OCI-LY1 (cell line): ENCODE measurements around the gene NELL2.

ENCODE experiments used
- H2AFZ ChIP-seq: fragments of 200-600 bp; sonication (generic), shearing (Covaris generic); 2 replicates; pipeline ENCODE4 v1.6.0; 2014; ENCODE audit warnings: antibody characterized with exemption, mild to moderate bottlenecking, low read length
- H3F3A ChIP-seq: fragments of 200-600 bp; sonication (generic), shearing (Covaris generic); 2 replicates; pipeline ENCODE4 v1.6.0; 2014; ENCODE audit warnings: mild to moderate bottlenecking, antibody characterized with exemption, low read length, moderate library complexity; ENCODE audit not compliant: insufficient read depth
- H3K27ac ChIP-seq: fragments of 200-600 bp; sonication (generic); 2 replicates; pipeline ENCODE4 v1.5.1; 2014; ENCODE audit warnings: low read length, mixed run types, mild to moderate bottlenecking, low read depth; ENCODE audit not compliant: poor library complexity, severe bottlenecking
- H3K27me3 ChIP-seq: fragments of 200-600 bp; sonication (generic); 2 replicates; pipeline ENCODE4 v1.6.0; 2014; ENCODE audit warnings: antibody characterized with exemption, mild to moderate bottlenecking, low read length, moderate library complexity; ENCODE audit not compliant: insufficient read depth
- H3K36me3 ChIP-seq: fragments of 200-600 bp; sonication (generic); 2 replicates; pipeline ENCODE4 v1.6.1; 2014; ENCODE audit warnings: mild to moderate bottlenecking, antibody characterized with exemption, low read length, moderate library complexity, mixed read lengths; ENCODE audit not compliant: insufficient read depth
- H3K4me1 ChIP-seq: fragments of 200-600 bp; sonication (generic); 2 replicates; pipeline ENCODE4 v1.5.1; 2014; ENCODE audit warnings: mild to moderate bottlenecking, low read length, moderate library complexity; ENCODE audit not compliant: insufficient read depth, severe bottlenecking
- H3K4me2 ChIP-seq: fragments of 200-600 bp; sonication (generic), shearing (Covaris generic); 2 replicates; pipeline ENCODE4 v1.6.1; 2014; ENCODE audit warnings: low read length
- H3K4me3 ChIP-seq: fragments of 200-600 bp; sonication (generic); 2 replicates; pipeline ENCODE4 v1.5.1; 2014; ENCODE audit warnings: low read length, low read depth, mild to moderate bottlenecking, mixed read lengths; ENCODE audit not compliant: poor library complexity, severe bottlenecking
- H3K79me2 ChIP-seq: fragments of 200-600 bp; shearing (Covaris generic); 2 replicates; pipeline ENCODE4 v1.6.1; 2016; ENCODE audit warnings: mixed run types, low read length, mixed read lengths; ENCODE audit not compliant: insufficient read depth
- H3K9ac ChIP-seq: fragments of 200-600 bp; sonication (generic), shearing (Covaris generic); 2 replicates; pipeline ENCODE4 v1.6.1; 2014; ENCODE audit warnings: mild to moderate bottlenecking, low read length, mixed read lengths
- H3K9me2 ChIP-seq: fragments of 200-600 bp; sonication (generic), shearing (Covaris generic); 2 replicates; pipeline ENCODE4 v1.6.1; 2014; ENCODE audit warnings: low read depth, mild to moderate bottlenecking, low read length, mixed read lengths
- H3K9me3 ChIP-seq: fragments of 200-600 bp; shearing (Covaris generic); 2 replicates; pipeline ENCODE4 v1.6.1; 2014; ENCODE audit warnings: low read length, mixed read lengths
- H4K20me1 ChIP-seq: fragments of 200-600 bp; sonication (generic), shearing (Covaris generic); 2 replicates; pipeline ENCODE4 v1.6.0; 2016; ENCODE audit warnings: mild to moderate bottlenecking, low read length; ENCODE audit not compliant: insufficient read depth
- EZH2 ChIP-seq: fragments of 200-600 bp; sonication (generic), shearing (Covaris generic); IDR thresholded peaks from 2 replicates; pipeline ENCODE4 v1.8.0; 2017; ENCODE audit warnings: borderline replicate concordance, mixed run types, mild to moderate bottlenecking, antibody characterized with exemption, low read length, moderate library complexity, mixed read lengths
- TF ChIP-seq, protein P1 (sequence below): fragments of 200-600 bp; sonication (generic), shearing (Covaris generic); IDR thresholded peaks from 2 replicates; pipeline ENCODE4 v1.5.1; 2017; ENCODE audit warnings: mild to moderate bottlenecking, antibody characterized with exemption, low read length, moderate library complexity, mixed read lengths

NELL2 gene

DNA sequence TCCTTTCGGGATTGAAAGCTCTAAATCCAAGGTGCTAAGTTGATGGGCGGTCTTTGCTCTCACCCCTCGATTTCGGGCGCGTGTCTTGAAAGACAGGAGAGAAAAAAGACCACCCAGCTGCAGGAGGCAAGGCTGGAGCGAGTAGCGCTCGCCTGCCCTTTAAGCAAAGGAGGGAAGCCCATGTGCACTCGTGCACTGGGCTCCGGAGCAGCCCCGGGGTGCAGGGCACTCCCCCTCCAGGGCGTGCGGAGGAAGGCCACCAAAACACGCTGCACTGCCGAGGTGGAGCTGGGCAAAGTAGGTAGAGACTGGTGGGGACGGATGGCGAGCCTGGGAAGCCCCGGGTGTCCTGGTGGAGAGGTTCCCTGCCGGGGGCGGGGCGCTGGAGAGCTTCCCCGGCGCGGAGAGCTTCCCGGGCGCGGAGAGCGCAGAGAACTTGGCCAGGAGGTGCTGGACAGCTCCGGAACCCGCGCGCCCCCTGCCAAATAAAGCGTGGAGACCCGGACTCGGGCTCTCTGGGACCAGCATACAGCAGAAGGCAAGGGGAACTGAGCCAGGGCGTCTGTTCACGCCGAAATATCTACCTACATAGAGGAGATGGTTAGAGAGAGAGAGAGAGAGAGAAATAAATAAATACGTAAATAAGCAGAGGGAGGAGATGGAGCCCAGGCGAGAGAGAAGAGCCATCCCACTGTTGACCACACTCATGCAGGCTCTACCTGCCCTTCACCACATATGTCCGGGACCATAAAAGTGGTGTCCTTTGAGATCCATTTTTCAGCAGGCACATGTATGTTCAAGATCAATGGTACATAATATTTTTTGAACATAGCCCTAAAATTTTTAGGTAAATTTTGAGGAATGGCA is 662 bp upstream of the NELL2 start:
- TF ChIP-seq EZH2: no peak
- TF ChIP-seq, protein P1, sequence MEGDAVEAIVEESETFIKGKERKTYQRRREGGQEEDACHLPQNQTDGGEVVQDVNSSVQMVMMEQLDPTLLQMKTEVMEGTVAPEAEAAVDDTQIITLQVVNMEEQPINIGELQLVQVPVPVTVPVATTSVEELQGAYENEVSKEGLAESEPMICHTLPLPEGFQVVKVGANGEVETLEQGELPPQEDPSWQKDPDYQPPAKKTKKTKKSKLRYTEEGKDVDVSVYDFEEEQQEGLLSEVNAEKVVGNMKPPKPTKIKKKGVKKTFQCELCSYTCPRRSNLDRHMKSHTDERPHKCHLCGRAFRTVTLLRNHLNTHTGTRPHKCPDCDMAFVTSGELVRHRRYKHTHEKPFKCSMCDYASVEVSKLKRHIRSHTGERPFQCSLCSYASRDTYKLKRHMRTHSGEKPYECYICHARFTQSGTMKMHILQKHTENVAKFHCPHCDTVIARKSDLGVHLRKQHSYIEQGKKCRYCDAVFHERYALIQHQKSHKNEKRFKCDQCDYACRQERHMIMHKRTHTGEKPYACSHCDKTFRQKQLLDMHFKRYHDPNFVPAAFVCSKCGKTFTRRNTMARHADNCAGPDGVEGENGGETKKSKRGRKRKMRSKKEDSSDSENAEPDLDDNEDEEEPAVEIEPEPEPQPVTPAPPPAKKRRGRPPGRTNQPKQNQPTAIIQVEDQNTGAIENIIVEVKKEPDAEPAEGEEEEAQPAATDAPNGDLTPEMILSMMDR: peak; percentile 15; the same call in 1 of the 2 replicates
- H3K9me3 ChIP-seq: peaks cover 12% of the 10 kb centered on the region; the same call in 1 of the 2 replicates
- H3K9ac ChIP-seq: peak overlapping the region; percentile 64; the same call in 1 of the 2 replicates
- no peak overlapping the region for H3K27ac ChIP-seq
- H3K27me3 ChIP-seq: no peaks in the 10 kb centered on the region
- H3F3A ChIP-seq: no peaks in the 10 kb centered on the region
- H3K4me1 ChIP-seq: peaks cover 23% of the 10 kb centered on the region
- H2AFZ ChIP-seq: no peak overlapping the region
- no peaks in the 10 kb centered on the region for H3K9me2 ChIP-seq
- no peaks in the 10 kb centered on the region for H3K36me3 ChIP-seq
- H3K79me2 ChIP-seq: peaks cover 11% of the 10 kb centered on the region
- no peaks in the 10 kb centered on the region for H4K20me1 ChIP-seq
- peak overlapping the region; percentile 65 for H3K4me2 ChIP-seq
- H3K4me3 ChIP-seq: peak overlapping the region; percentile 66

DNA sequence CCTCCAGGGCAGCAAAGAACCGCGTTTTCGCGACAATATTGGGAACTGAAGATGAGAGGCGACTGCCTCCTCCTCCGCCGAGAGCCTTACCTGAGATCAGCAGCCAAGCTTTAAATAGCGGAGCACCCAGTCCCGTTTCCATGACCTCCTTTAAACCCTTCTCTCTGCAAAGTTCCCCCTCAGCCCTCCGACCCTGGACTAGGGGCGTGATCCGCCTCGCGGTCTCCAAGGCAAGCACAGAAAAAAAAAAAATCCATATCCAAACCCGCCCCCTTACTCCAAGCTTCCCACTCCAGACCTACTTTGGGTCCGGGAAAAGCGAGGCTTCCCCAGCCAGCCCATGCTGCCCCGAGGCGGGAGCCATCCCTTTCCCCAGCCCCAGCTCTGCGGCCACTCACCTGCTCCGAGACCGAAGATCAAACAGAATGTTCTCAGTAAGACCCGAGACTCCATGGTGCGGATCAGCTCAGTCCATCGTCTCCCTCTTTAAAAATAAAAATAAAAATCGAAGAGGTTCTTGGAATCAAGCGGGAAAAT is 630 bp downstream of the NELL2 start:
- Histone ChIP-seq H3K4me1 (peaks cover 23% of the 10 kb centered on the region), H4K20me1 (no peaks in the 10 kb centered on the region), H3K9me2 (no peaks in the 10 kb centered on the region), H2AFZ (peak overlapping the region; percentile 51; the same call in 1 of the 2 replicates), H3K27ac (no peak overlapping the region), H3K4me3 (peak overlapping the region; percentile 66), H3F3A (no peaks in the 10 kb centered on the region), H3K79me2 (peaks cover 11% of the 10 kb centered on the region), H3K9me3 (peaks cover 3% of the 10 kb centered on the region; the same call in 1 of the 2 replicates), H3K9ac (peak overlapping the region; percentile 64), H3K27me3 (no peaks in the 10 kb centered on the region), H3K4me2 (peak overlapping the region; percentile 65), H3K36me3 (peaks cover under 1% of the 10 kb centered on the region)
- TF ChIP-seq EZH2: no peak
- TF ChIP-seq, protein P1: no peak

DNA sequence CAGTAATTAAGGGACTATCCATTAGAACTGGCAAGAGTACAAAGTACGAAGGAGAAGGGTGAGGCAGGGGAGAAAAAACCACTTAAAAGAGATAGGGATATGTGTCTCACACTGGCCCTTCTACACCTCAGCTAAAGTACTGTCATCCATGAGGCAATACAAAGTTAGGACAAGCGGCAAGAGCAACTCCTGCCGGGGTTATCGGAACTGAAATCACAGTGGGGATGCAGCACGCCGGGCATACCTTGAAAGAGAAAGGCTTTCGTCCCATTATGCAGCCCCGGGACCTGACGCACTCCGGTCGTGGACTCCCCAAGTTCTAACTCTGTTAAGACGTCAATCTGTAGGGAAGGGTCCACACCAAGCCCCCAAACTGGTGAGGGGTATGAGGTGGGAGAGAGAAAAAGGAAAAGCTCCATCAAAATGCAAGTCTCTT is 1.1 kb downstream of the NELL2 start:
- Histone ChIP-seq H3K4me1 (peaks cover 23% of the 10 kb centered on the region), H3K9me3 (peaks cover 3% of the 10 kb centered on the region; the same call in 1 of the 2 replicates), H3K27ac (no peak overlapping the region), H3K79me2 (peaks cover 11% of the 10 kb centered on the region), H3F3A (no peaks in the 10 kb centered on the region), H3K4me2 (peak overlapping the region; percentile 65), H3K9me2 (no peaks in the 10 kb centered on the region), H2AFZ (no peak overlapping the region), H3K27me3 (no peaks in the 10 kb centered on the region), H3K4me3 (peak overlapping the region; percentile 66), H3K9ac (peak overlapping the region; percentile 64; the same call in 1 of the 2 replicates), H3K36me3 (peaks cover 6% of the 10 kb centered on the region), H4K20me1 (no peaks in the 10 kb centered on the region)
- no peak for TF ChIP-seq EZH2
- TF ChIP-seq, protein P1: no peak
